ENCODE results near the gene LRRC56. TPM values are rescaled to one million over a fixed set of nuclear protein-coding genes. Genes with fewer than 3 reads are reported as not detected.
A peak's percentile ranks its signal among the peaks of the same experiment; 100 is the strongest.

Gene LRRC56
- total RNA-seq, 1 donor from 2014 or later = 2.7 TPM

DNA sequence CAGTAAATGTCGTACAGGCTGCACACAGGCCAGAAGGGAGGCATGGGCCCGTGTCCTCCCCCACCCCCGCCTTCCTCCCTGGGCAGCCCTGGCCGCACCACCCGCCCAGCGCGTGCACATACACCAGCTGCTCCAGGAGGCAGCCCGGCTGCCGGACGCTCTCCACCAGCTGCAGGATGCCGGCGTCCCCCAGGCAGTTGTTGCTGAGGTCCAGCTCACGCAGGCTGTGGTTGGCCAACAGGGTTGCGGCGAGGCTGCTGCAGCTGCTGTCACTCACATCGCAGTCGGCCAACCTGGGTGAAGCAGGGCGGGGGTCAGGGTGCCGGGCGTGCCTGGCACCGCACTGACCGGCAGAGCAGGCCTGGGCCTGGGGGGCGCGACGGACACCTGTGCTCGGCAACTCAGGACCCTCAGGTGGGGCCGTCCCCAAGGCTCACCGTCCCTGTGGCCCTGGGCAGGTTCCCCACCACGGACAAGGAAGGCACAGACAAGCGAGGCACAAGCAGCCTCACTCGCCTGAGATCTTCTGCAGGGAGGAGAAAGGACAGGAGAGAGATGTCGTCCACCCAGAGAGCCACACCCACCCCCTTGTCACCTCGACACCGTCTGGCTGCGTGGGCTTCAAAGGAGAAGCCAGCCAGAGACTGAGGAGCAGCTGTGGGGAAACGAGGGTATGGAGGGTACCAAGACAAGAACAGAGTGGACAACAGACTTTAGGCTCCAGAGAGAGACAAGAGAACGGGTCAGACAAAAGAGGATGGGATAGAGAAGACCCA, 42.4 kb upstream of the LRRC56 start:
- TF ChIP-seq CTCF (IDR thresholded peaks at IDR 0.05) = no peak
- Mint-ChIP-seq H3K27ac (ENCODE audit: unreplicated experiment) (no peak overlapping the region), H3K36me3 (ENCODE audit: low read depth) (peaks cover 30% of the 10 kb centered on the region), H3K9me3 (ENCODE audit: low read depth) (no peaks in the 10 kb centered on the region), H3K27me3 (ENCODE audit: low read depth) (no peaks in the 10 kb centered on the region), H3K4me1 (ENCODE audit: low read depth) (peaks cover 3% of the 10 kb centered on the region), H3K4me3 (ENCODE audit: unreplicated experiment) (no peak overlapping the region)
- DNase-seq (ENCODE audit: low spot score) = no peak

GRCh38 chr11:495537-495931, 41.8 kb upstream of the LRRC56 start:
- Mint-ChIP-seq H3K36me3 (ENCODE audit: low read depth) (peaks cover 31% of the 10 kb centered on the region), H3K4me1 (ENCODE audit: low read depth) (peaks cover 3% of the 10 kb centered on the region), H3K4me3 (ENCODE audit: unreplicated experiment) (no peak overlapping the region), H3K27ac (ENCODE audit: unreplicated experiment) (peak overlapping the region; percentile 1), H3K27me3 (ENCODE audit: low read depth) (no peaks in the 10 kb centered on the region), H3K9me3 (ENCODE audit: low read depth) (no peaks in the 10 kb centered on the region)
- no peak for TF ChIP-seq CTCF (IDR thresholded peaks at IDR 0.05)
- DNase-seq (ENCODE audit: low spot score) = no peak

DNA sequence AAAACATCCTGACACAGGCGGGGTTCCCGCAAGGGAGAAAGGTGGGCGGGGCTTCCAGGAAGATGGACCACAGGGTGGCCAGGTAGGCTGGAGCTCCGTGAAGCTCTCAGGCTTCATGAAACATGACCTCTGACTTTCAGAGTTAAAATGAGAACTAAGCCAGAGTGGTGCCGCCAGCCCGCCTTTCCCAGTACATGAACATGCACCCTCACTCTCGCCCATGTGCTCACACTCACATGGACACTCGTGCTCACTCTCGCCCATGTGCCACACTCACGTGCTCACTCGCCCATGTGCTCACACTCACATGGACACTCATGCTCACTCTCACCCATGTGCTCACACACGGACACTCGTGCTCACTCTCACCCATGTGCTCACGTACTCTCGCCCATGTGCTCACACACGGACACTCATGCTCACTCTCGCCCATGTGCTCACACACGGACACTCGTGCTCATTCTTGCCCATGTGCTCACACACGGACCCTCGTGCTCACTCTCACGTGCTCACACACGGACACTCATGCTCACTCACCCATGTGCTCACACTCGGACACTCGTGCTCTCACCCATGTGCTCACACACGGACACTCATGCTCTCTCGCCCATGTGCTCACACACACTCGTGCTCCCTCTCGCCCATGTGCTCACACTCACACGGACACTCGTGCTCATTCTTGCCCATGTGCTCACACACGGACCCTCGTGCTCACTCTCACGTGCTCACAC, 40.3 kb upstream of the LRRC56 start:
- no peak overlapping the region for H3K4me3 Mint-ChIP-seq (ENCODE audit: unreplicated experiment)
- H3K27me3 Mint-ChIP-seq (ENCODE audit: low read depth) = no peaks in the 10 kb centered on the region
- DNase-seq (ENCODE audit: low spot score) = no peak
- TF ChIP-seq CTCF (IDR thresholded peaks at IDR 0.05) = no peak
- peaks cover 34% of the 10 kb centered on the region for H3K36me3 Mint-ChIP-seq (ENCODE audit: low read depth)
- H3K27ac Mint-ChIP-seq (ENCODE audit: unreplicated experiment) = peak overlapping the region; percentile 27
- no peaks in the 10 kb centered on the region for H3K9me3 Mint-ChIP-seq (ENCODE audit: low read depth)
- peaks cover 3% of the 10 kb centered on the region for H3K4me1 Mint-ChIP-seq (ENCODE audit: low read depth)

DNA sequence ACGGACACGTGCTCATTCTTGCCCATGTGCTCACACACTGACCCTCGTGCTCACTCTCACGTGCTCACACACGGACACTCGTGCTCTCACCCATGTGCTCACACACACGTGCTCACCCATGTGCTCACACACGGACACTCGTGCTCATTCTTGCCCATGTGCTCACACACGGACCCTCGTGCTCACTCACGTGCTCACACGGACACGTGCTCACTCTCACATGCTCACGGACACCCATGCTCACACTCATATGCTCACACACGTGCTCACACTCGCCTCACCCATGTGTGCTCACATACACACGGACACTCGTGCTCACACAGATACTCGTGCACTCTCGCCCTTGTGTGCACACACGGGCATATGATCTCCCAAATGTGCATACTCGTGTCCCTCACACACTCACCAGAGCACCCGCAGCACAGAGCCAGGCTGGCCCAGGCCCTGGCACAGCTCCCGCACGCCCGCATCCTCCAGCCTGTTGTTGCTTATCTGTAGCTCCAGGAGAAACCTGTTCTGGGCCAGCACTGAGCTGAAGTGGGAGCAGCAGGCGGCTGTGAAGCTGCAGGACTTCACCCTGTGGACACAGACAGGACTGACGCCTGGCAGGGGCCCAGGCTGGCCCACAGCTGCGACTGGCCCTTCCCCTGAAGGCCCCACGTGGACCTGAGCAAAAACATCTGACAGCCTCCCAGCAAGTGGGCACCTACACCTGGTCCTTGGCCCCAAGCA, 39.6 kb upstream of the LRRC56 start:
- no peak for DNase-seq (ENCODE audit: low spot score)
- H3K9me3 Mint-ChIP-seq (ENCODE audit: low read depth) = no peaks in the 10 kb centered on the region
- H3K27ac Mint-ChIP-seq (ENCODE audit: unreplicated experiment) = peak overlapping the region; percentile 63
- peaks cover 34% of the 10 kb centered on the region for H3K36me3 Mint-ChIP-seq (ENCODE audit: low read depth)
- H3K4me3 Mint-ChIP-seq (ENCODE audit: unreplicated experiment) = no peak overlapping the region
- TF ChIP-seq CTCF (IDR thresholded peaks at IDR 0.05) = no peak
- no peaks in the 10 kb centered on the region for H3K27me3 Mint-ChIP-seq (ENCODE audit: low read depth)
- peaks cover 3% of the 10 kb centered on the region for H3K4me1 Mint-ChIP-seq (ENCODE audit: low read depth)

Measured in chondrocyte (in vitro differentiated cells).